Activated CD4-positive, CD25-positive, alpha-beta regulatory T cell treated with anti-CD3 and anti-CD28 coated beads, Interleukin-2, amount 50 U/mL, for 24 hours (primary cell): ENCODE measurements around the gene TBX2.

ENCODE experiments used
- ATAC-seq, 2 donors: fragments of 150-1000 bp; cut with Tn5 transposase; one replicate each; pipeline ENCODE4 v1.10.0; 2021; ENCODE audit warnings: mild to moderate bottlenecking in 1 of 2, moderate library complexity in 1 of 2

The TBX2 gene

DNA sequence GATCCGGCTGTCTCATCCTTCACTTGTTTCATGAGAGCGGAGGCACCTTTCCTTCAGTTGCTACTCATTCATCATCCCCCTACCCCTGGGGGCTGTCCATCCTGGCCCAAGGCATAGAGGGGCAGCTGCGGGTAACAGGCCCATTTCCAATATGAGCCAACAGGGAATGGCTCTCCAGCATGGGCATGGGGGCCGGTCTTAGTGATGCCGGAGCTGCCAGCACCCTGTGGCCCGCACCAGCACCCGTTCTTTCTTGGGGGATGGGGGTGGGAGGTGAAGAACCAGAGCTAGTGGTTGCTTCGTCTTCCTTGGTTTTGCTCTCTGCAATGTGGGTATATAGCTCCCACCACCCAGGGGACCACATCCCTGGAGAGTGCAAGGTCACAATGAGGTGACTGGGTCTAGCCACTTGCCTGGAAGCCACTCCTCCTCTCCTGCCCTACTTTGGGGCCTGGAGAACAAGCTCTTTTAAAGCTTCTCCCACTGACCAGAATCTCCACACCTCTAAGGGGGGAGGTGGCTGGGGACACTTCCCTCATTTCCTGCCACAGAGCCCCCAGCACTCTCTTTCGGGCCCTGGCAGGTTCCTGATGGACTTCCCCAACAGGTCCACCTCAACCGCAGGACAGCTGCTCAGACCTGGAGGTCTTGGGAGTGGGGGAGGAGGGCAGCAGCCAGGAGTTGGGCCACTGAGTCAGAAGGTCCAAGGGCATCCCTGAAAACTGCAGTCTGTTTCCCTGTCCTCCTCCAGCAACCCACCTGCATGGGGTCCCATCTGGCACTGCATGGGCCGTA, 11.9 kb upstream of the TBX2 start:
- ATAC-seq: no peak

DNA sequence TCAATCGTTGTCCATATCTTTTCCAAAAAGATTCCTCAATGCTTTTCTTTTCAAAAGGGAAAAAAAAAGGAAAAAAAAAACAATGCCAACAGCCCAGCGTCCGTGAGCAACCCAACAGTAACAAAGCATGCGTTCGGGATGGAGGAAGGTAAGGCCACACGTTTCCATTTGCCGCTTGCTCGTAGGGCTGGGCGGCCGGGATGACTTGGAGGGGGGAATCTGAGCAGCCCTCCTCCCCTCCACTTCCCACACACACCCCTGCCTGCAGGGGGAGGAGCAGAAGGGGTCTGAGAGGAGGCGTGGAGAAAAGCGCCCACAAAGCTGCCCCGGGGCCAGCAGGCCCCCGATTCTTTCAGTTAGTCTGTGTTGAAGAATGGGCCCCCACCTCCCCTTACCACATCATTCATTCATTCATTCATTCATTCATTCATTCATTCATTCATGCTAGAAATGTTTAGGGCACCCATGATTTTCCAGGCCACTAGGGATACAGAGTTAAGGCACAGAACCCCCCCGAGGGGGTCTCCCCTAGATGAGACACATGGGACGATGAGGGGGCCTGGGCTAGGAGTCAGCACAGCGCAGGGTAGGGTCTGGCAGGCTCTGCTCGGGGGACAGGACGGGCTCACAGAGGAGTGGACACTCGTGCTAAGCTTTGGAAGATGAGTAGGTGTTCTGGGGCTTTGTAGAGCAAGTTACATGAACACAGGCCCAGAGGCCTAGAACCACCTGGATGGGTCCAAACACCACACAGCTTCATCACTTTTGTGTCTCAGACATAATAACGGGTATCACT, 10.9 kb upstream of the TBX2 start:
- no peak for ATAC-seq

DNA sequence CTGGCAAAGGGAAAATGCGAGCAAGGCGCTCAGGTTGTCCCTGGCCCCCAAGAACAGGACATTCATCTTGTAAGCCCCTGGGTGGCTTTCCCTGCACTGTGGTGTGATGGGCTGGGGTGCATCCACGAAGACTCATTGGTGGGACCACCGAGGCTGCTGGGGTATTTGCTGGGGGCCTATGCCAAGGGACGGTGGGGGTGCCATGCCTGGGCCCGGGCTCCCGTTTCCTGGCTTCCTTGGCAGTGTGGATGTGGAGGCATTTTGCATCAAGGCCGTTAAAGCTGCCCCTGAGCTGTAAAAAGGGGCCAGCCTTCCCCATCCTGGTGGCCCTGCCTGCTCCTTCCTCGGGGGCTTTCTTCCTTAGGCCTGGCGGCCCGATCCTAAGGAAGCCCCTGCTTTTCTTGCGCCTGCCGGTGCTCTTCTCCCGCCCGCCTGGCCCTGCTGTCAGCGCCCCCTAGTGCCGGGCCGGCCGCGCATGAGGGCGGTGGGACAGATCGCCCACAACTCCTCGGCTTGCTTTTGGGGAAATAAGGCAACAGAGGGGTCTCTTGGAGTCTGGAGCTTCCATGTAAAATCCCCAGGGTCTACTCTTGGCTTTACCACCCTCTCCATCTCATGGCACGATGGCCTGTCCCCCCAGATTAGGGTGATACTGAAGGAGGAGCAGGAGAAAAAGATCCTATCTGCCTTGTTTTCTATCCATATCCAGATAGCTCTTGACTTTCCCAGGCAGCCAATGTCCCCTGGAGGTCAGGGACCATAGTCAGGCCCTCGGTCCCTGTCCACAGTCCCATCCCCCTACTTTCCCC, 9.8 kb upstream of the TBX2 start:
- peak in 1 of 2 donors; percentile 30 for ATAC-seq

DNA sequence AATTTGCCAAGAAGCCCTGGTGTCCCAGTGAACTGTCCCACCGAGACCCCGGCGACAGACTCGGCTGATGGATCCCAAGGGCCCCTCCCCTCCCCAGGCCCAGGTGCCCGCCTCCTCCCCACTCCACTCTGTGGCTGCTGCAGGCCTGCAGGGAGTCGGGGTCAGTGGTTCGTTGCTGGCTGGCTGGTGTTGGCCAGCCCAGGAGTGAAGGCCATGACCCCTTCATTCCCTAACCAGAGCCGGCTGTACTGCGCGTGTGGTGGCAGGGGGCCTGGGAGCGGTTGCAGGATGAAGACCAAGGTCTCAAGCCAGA, 9.2 kb upstream of the TBX2 start:
- ATAC-seq: no peak

DNA sequence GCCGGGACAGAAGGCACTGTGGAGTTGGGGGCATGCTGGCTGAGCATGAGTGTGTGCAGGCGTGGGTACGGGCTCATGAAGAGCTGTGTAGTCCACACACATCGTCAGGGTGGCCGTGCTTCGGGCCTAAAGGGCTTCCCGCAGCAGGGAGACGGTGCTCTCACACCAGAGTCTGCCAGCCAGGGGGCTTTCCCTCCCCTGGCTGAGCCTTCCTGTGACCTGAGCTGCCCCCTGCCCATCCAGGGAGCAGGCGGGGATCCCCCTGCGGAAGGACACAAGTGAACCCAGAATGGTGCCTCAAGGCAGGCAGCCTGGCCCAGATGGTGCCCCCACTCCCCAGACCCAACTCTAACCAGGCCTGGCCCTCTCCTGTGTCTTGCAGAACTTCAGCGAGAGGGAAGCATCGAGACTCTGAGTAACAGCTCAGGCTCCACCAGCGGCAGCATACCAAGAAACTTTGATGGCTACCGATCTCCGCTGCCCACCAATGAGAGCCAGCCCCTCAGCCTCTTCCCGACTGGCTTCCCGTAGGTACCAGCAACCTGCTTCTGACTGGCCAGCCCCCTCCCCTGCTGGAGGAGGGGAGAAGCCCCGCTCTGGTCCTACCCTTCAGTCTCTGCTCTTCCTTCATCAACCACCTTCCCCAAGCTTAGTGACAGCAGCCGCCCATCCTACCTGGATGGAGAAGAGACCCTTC, 7.9 kb upstream of the TBX2 start:
- ATAC-seq: no peak

DNA sequence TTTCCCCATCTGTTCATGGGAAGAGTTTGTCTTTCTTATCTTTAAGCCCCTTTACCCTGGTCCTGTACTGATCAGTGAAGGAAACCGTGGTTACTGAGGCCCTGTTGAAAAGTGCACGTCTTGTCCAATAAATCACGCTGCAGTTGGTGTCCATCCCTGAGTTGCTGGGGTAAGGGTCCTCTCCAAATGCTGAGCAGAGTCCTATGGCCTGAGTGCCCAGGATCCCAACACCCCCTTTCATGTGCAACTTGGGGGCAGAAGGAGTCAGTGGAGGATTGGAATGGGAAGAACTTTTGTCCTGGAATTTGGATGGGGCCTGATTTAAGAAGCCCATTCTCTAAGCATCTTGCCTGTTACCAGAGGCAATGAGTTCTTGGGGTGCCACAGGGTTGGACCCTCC, 7.0 kb upstream of the TBX2 start:
- no peak for ATAC-seq

DNA sequence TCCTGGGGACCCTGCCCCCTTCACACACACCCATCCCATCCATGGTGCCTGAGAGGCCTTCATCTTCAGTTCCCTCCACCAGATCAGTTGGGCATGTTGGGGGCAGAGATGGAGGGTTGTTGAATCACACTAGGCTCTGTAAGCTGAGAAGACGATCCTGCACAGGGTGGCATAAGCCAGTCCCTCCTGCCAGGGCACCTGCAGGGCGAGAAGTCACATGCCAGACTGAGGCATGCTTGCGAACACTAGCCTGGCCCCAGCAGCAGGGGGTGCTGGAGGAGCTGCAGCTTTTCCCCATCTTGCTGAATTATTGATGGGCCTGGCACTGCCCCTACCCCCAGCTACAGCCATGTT, 6.1 kb upstream of the TBX2 start:
- ATAC-seq: no peak

DNA sequence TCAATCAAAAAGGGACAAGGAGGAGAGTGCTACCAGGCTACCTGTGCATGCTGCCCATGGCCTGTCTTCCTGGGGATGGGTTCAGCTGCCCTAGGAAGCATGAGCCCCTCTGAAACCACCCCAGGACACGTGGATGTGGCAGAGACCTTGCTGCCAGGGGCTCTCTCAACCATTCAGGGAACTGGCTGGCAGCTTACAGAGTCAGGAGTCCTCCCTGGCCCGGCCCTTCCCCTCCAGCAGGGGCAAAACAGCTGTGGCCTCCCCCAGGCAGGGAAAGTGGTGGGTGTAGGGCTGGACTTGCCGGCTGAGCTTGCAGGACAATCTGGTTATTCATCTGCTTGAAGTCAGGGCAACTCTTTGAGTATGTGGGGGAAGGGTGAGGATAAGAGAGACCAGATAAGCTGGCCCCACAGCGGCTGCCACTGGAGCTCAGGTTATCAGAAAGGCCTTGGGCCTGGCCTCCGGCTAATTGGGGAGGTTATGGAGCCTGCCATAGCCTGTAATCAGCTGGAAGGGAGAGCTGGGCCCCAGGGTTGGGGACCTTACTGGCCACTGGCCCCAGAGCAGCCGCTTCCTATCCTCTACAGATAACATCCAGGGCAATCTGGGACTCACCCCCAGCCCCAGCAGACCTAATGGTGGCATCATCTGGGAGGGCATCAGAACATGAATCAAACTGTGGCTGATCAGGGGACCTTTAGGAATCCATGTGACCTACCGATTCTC, 5.6 kb upstream of the TBX2 start:
- no peak for ATAC-seq

DNA sequence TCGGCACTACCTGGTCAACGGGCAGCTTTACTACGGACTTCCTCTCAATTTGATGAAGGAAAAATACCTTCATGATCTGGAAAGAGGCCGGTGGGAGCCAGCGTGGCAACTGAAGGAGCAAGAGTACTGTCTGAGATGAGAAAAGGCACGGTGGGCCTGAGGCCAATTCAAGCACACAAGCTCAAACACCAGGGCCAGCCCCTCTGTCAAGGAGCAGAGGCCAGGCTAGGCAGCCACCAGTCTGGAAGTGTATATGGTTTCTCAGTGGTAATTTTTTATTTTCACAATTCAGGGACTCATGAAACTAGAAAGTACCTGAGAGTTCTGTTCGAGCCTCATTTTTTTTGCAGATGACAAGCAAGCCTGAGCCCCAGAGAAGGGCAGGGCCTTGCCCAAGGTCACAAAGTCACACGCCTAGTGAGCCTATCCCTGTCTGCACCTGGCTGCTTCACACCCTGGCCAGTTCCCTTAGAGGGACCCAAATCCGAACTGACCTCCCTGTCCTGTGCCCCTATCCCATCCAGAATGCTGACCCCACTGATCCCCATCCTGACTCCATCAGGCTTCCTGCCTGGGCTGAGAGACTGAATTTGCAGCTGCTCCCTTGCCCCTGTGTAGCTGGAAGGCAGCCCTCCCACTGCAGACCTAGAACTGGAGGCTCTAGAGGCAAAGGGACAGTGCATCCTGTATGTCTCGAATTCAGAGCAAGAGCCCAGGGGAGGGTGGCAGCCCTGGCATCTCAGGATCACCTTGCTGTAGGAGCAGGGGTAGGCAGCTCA, 4.8 kb upstream of the TBX2 start:
- no peak for ATAC-seq

DNA sequence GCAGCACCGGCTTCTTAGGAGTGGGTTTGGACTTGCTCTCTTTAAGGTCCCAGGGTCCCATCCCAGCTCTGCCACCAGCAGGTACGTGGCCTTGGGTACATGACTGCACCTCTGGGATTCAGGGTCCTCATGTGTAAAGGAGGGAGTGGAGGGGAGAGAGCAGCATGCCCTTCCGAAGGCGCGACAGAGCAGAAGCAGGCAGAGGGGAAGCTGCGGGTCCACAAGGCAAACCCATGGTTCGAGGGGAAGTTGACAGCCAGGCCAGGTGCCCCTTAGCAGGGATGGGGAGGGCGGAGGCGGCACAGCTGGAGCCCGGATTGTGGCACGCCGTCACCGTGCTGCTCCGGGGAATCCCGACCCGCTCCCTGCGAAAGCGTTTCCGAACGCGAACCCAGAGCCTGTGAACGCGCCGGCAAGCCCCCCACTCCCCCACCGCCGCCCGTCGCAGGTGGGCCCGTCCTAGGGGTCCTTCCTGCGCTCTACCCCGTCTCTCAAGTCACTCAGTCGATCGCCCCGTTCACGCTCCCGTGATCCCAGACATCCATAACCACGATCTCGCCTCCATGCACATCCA, 4.1 kb upstream of the TBX2 start:
- no peak for ATAC-seq

DNA sequence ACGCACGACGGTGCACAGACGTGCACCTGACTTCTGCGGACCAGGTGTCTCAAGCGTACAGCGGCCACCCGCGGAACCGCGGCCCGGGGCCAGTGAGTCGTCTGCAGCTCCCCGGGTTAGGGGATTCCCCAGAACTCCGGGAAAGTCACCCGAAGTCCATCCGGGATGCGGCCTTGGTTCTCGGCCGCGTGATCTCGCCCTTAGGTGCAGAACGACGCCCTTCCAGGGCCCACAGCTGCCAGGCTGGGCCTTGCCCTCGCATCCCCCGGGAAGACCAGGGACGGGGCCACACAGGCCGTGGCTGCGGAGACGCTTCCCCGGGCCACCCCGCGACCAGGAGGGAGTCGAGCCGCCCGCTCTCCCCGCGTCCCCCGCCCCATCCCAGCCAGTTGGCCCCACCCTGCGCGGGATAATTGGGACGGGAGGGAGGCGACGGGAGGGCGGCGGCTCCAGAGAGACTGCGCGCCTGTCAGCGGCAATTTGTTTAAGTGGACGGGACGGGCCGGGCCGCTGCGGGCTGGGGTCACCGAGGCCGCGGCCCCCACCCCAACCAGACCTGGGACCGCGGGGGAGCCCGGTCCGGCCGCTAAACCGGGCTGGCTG, 3.6 kb upstream of the TBX2 start:
- no peak for ATAC-seq

DNA sequence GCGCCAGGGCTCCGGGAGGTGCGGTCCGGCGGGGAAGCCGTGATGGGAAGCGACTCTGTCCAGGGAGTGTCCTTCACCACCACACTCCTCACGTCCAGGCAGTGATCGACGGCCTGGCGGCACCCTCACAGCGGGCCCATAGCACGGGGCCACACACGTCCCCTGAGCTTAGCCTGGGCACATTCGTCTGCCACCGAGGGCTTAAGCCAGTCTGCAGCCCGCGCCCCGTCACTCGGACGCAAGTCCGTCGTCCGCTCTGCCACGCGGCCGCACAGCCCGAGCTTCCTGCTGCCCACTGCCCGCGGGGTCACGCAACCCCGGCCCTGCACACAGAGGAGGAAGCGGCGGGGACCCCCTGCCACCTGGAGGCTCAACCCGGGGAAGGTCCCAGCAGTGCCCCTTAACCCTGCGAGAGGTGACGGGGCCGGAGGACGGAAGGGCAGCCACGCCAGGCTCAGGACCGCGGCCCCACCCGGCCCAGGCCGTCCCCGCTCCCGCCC, 3.0 kb upstream of the TBX2 start:
- ATAC-seq: no peak

DNA sequence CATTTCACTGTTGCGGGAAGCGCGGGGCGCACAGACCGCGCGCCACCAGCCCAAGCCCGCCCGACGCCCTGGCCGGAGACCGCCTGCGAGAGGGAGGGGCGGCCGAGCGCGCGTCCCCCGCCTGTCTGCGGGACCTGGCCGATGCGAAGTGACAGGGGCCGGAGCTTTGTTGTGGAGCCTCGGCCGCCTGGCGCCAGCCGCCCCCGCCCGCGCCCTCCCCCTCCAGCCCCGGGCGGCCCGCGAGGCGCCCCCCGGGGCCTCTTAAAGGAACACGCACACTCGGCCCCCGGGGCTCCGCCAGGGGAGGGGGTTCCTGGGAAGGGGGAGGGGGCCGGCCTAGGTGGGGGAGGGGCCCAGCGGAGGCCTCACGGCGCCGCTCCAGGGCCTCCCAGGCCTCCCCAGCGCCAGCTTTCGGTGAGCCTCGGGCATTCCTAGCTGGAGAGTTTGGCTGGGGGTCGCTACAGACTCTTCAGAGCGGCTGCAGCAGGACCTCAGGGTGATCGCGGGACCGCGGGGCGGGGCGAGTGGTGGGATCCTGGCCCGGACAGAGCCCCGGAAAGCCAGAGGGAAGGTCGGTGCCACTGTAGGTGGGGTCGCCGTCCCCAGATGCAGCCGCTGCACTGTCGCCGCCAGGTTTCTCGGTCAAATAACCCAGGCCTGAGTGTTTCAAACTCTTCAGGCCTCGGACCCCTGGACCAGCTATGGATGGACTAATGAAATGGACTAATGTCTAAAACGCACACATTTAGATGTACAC, 2.4 kb upstream of the TBX2 start:
- no peak for ATAC-seq

DNA sequence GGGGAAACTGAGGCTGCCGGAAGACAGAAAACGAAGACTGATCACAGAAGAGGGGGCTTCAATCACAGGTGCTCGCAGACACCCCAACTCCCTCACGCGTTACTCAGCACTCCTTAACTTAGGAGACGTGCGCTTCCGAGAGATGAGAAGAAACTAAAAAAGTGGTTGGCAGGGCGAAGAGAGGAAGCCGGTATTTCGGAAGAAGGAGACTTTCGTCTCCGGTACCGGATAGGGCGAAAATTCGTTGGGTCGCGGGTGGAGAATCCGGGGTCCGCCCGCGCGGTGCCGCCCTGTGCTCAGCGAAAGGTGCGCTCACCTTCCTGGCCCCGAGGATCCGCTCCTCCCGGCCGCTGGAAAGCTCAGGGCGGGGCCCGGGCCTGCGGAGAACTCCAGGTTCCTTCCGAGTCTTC, 917 bp upstream of the TBX2 start:
- no peak for ATAC-seq

DNA sequence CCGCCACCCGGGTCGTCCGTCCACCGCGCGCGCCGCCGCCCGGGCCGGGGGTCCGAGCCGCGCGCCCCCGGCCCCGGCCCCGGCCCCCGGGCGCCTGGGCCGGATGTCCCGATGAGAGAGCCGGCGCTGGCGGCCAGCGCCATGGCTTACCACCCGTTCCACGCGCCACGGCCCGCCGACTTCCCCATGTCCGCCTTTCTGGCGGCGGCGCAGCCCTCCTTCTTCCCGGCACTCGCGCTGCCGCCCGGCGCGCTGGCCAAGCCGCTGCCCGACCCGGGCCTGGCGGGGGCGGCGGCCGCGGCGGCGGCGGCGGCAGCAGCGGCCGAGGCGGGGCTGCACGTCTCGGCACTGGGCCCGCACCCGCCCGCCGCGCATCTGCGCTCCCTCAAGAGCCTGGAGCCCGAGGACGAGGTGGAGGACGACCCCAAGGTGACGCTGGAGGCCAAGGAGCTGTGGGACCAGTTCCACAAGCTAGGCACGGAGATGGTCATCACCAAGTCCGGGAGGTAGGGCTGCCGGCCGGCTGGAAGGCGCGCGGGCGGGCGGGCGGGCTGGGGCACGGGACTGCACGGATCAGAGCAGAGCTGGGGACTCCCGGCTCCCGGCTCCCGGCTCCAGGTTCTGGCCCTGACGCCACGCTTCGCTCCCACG, 548 bp downstream of the TBX2 start:
- ATAC-seq: no peak

DNA sequence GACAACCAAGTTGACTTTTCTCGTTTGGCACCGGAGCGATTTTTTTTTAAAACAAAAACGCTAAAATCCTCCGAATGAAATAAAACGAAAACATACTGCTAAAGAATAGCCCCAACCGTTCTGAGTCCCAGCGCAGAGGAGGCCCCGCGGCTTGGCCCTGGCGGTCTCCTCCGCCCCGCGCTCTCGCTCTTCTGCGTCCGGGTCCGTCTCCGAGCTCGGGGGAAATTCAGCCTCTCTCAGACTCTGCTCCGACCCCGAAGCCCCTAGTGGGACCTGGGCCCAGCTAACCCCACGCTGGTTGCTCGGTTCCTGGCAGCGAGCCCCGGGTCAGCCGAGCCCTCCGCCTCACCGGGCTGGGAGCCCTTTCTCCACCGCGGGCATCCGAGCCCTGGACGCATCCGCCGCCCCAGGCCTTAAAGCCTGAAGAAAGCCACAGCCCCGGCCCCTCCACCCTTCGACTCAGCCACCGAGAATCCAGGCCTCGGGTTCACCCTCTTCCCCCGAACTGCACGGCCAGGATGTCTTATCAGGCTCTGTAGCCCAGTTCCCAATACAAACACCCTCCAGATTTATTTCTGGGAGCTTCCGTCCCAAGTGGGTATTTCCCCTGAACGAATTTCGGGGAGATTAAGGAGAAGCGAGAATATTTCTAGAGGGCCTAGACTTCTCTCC, 1.2 kb downstream of the TBX2 start:
- ATAC-seq: no peak

DNA sequence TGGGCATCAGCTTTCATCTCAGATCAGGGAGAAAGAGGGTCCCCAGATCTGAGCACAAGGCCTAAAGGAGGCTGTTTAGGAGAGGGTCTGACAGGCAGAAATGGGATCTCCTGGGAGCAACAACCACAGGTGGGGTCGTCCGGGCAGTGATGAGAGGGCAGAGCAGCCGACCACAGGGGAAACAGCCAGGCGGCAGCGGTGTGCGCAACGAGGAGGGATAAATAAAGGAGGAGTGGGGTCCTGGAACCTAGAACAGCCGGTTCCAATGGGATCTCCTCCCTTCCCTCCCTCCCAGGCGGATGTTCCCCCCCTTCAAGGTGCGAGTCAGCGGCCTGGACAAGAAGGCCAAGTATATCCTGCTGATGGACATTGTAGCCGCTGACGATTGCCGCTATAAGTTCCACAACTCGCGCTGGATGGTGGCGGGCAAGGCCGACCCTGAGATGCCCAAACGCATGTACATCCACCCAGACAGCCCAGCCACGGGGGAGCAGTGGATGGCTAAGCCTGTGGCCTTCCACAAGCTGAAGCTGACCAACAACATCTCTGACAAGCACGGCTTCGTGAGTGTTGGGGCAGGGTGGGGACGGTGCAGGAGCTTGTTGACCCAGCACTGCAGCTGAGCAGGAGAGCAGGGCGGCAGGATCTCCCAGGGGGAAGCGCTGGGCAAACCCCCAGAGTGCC, 1.9 kb downstream of the TBX2 start:
- no peak for ATAC-seq

DNA sequence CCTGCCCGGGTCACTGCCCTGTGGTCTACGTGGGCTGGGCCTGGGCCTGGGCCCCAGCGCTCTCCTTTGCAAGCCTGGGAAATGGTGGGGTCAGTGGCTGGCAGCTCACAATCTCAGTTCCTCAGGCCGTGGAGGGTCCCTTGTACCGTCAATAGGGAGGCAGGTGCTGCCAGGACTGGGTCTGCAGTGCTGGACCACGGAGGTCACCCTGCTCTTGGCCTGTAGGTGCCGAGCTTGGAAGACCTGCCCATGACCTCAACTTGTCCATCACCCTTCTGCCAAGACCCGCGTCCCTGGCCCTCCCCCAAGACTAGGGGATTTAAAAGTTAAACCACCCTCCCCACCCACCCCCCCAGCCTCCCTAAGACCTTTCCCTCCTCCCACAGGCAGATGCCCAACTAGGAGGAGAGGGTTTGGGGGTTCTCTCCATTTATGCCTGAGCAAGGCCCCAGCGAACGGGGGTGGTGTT, 2.5 kb downstream of the TBX2 start:
- ATAC-seq: no peak
